NT2/D1 (cell line): ENCODE results near the gene GLYR1.

Experiments used
- YY1 ChIP-seq: IDR thresholded peaks from 2 replicates; pipeline ENCODE4 v1.6.1; 2011; ENCODE audit not compliant: insufficient read length, insufficient read depth
- ZNF274 ChIP-seq: IDR thresholded peaks from 2 replicates; pipeline ENCODE4 v1.6.1; 2011; ENCODE audit warnings: mild to moderate bottlenecking, low read depth, low read length

- TF ChIP-seq ZNF274 (no peak), YY1 (no peak)
Measured at GRCh38 chr16:4776141-4776705, 70.9 kb downstream of the GLYR1 start.
